GM12878 (cell line): ENCODE measurements around the gene FALEC. TPM values are rescaled to one million over a fixed set of nuclear protein-coding genes. Genes with fewer than 3 reads are reported as not detected.

ENCODE experiments used
- BHLHE40 ChIP-seq, 2 experiments: fragments of 450-650 bp in 1 of 2; IDR thresholded peaks; 2 replicates each; pipeline ENCODE4 v1.6.1; 2011 to 2017; ENCODE audit warnings: low read depth in 2 of 2, borderline replicate concordance in 1 of 2, improper control_type of control experiment in 1 of 2, low read length in 1 of 2, mild to moderate bottlenecking in 1 of 2
- CHD1 ChIP-seq: IDR thresholded peaks from 2 replicates; pipeline ENCODE4 v1.6.1; 2012; ENCODE audit warnings: low read depth, low read length, improper control_type of control experiment
- CREB1 ChIP-seq: IDR thresholded peaks from 2 replicates; pipeline ENCODE4 v1.6.1; 2012; ENCODE audit warnings: low read depth, mild to moderate bottlenecking, inconsistent platforms
- ETV6 ChIP-seq, 2 experiments: fragments of 450-650 bp in 1 of 2; IDR thresholded peaks in 1 of 2; conservative IDR thresholded peaks in 1 of 2; 2 replicates each; pipeline ENCODE4 v1.6.1; 2014; ENCODE audit warnings: antibody characterized with exemption in 1 of 2, borderline replicate concordance in 1 of 2, low read depth in 1 of 2, mild to moderate bottlenecking in 1 of 2, moderate library complexity in 1 of 2
- FOXK2 ChIP-seq: fragments of 450-650 bp; IDR thresholded peaks from 2 replicates; pipeline ENCODE4 v1.6.1; 2017; ENCODE audit warnings: mild to moderate bottlenecking, moderate library complexity
- HDAC2 ChIP-seq: fragments of 200-600 bp; sonication (generic); IDR thresholded peaks from 2 replicates; pipeline ENCODE4 v1.6.1; 2017
- IKZF1 ChIP-seq: fragments of 450-650 bp; conservative IDR thresholded peaks from 2 replicates; pipeline ENCODE4 v1.6.1; 2017; ENCODE audit warnings: antibody characterized with exemption, mild to moderate bottlenecking
- IKZF2 ChIP-seq, 2 experiments: fragments of 450-650 bp; IDR thresholded peaks; 2 replicates each; pipeline ENCODE4 v1.6.1; 2017; ENCODE audit warnings: mild to moderate bottlenecking in 2 of 2, moderate library complexity in 2 of 2
- IRF4 ChIP-seq: IDR thresholded peaks from 2 replicates; pipeline ENCODE4 v1.6.1; 2011; ENCODE audit warnings: low read depth, low read length
- JUND ChIP-seq: IDR thresholded peaks from 2 replicates; pipeline ENCODE4 v1.6.1; 2012; ENCODE audit warnings: low read depth, mild to moderate bottlenecking, low read length, improper control_type of control experiment, moderate library complexity
- LARP7 ChIP-seq: fragments of 450-650 bp; IDR thresholded peaks from 2 replicates; pipeline ENCODE4 v1.6.1; 2017; ENCODE audit warnings: mild to moderate bottlenecking
- MEF2A ChIP-seq: IDR thresholded peaks from 2 replicates; pipeline ENCODE4 v1.6.1; 2011; ENCODE audit warnings: low read depth, mild to moderate bottlenecking, low read length, moderate library complexity; ENCODE audit not compliant: insufficient read depth
- NR2F1 ChIP-seq: fragments of 450-650 bp; conservative IDR thresholded peaks from 2 replicates; pipeline ENCODE4 v1.6.1; 2017; ENCODE audit warnings: mild to moderate bottlenecking
- PAX8 ChIP-seq: fragments of 450-650 bp; IDR thresholded peaks from 2 replicates; pipeline ENCODE4 v1.6.1; 2017; ENCODE audit warnings: mild to moderate bottlenecking, moderate library complexity
- PRDM15 ChIP-seq: fragments of 450-650 bp; formaldehyde crosslinking; IDR thresholded peaks from 2 replicates; pipeline ENCODE4 v1.4.0; 2020; ENCODE audit warnings: mild to moderate bottlenecking, moderate library complexity
- RB1 ChIP-seq: fragments of 450-650 bp; formaldehyde crosslinking; IDR thresholded peaks from 2 replicates; pipeline ENCODE4 v1.6.1; 2017; ENCODE audit warnings: mild to moderate bottlenecking, borderline replicate concordance
- SKIL ChIP-seq: fragments of 450-650 bp; IDR thresholded peaks from 2 replicates; pipeline ENCODE4 v1.6.1; 2017; ENCODE audit warnings: mild to moderate bottlenecking, low read depth, inconsistent platforms; ENCODE audit not compliant: poor library complexity, severe bottlenecking
- STAT3 ChIP-seq: IDR thresholded peaks from 2 replicates; pipeline ENCODE4 v1.6.1; 2011; ENCODE audit warnings: low read depth, low read length, improper control_type of control experiment
- TBL1XR1 ChIP-seq: IDR thresholded peaks from 2 replicates; pipeline ENCODE4 v1.6.1; 2012; ENCODE audit warnings: low read depth, low read length, improper control_type of control experiment
- TCF7 ChIP-seq: IDR thresholded peaks from 2 replicates; pipeline ENCODE4 v1.6.1; 2014; ENCODE audit warnings: antibody characterized with exemption, borderline replicate concordance
- YY1 ChIP-seq: IDR thresholded peaks from 2 replicates; pipeline ENCODE4 v1.6.1; 2011; ENCODE audit warnings: low read depth, mild to moderate bottlenecking, low read length
- ZBTB33 ChIP-seq: fragments of 450-650 bp; IDR thresholded peaks from 2 replicates; pipeline ENCODE4 v1.6.1; 2017; ENCODE audit warnings: mild to moderate bottlenecking
- ZZZ3 ChIP-seq: IDR thresholded peaks from 2 replicates; pipeline ENCODE4 v1.6.1; 2011; ENCODE audit warnings: low read depth; ENCODE audit not compliant: control insufficient read depth, insufficient read length
- polyA plus RNA-seq, 11 experiments: library from polyadenylated mRNA; depleted of rRNA in 4 of 11; unstranded in 6 of 11; stranded (reverse) in 5 of 11; fragments of >200 nt; fragmentation: Nextera tagmentation in 4 of 11; fragmentation: Illumina TruSeq in 1 of 11; extraction: Ambion mirVana in 4 of 11; extraction: Trizol in 1 of 11; gene quantifications; 1 replicate in 1 of 11; 2 replicates in 10 of 11; pipeline versions ENCODE4 v1.2.1 to v1.2.3, GENCODE V29; 2011 to 2016; ENCODE audit warnings: inconsistent platforms in 2 of 11, missing spikeins in 2 of 11, low read depth in 1 of 11
- total RNA-seq, 4 experiments: library from RNA; depleted of rRNA in 3 of 4; stranded (reverse); fragments of >200 nt in 3 of 4; fragmentation: Illumina TruSeq in 1 of 4; extraction: Trizol in 1 of 4; gene quantifications; 2 replicates each; pipeline versions ENCODE4 v1.2.1 to v1.2.3, GENCODE V29; 2013 to 2021

Gene FALEC
- total and polyA plus RNA-seq, 10 of the 15 experiments (the other 5 are each of a cell fraction or from before 2014, with no cell fraction given): 0.21 to 0.71 (median 0.32) TPM; not detected in 3

GRCh38 chr1:150567717-150568593 is 52.4 kb downstream of the FALEC start (continued):
- no peak for TF ChIP-seq ETV6 (conservative IDR thresholded peaks at IDR 0.05 in 1 of 2, IDR thresholded peaks at IDR 0.05 in 1 of 2; ENCODE audit: borderline replicate concordance in 1 of 2, low read depth in 1 of 2)
- TF ChIP-seq HDAC2: peak; percentile 18; the same call in 1 of the 2 replicates
- TF ChIP-seq CHD1: no peak
- TF ChIP-seq STAT3: no peak
- TF ChIP-seq CREB1: no peak
- TF ChIP-seq RB1: 0 out of 2 replicates have a peak, but pooled peaks have one; percentile 12
- TF ChIP-seq IKZF2 (IDR thresholded peaks at IDR 0.05): peak in 1 of 2 experiments; percentile 77; a peak in 2 of 4 replicates
- no peak for TF ChIP-seq ZZZ3
- no peak for TF ChIP-seq PAX8
- TF ChIP-seq IKZF1: peak; percentile 79
- no peak for TF ChIP-seq PRDM15
- TF ChIP-seq TCF7: no peak
- 0 out of 2 replicates have a peak, but pooled peaks have one; percentile 5 for TF ChIP-seq ZBTB33
- no peak for TF ChIP-seq NR2F1
- no peak for TF ChIP-seq MEF2A
- TF ChIP-seq SKIL: no peak
- peak; percentile 35; the same call in 1 of the 2 replicates for TF ChIP-seq IRF4
- TF ChIP-seq LARP7: no peak; the same call in 1 of the 2 replicates
- no peak for TF ChIP-seq TBL1XR1
- no peak; a peak in 1 of 4 replicates for TF ChIP-seq BHLHE40 (IDR thresholded peaks at IDR 0.05; ENCODE audit: borderline replicate concordance in 1 of 2, low read depth in 2 of 2, low read length in 1 of 2)
- no peak for TF ChIP-seq FOXK2
- TF ChIP-seq YY1: peak; percentile 10; the same call in 1 of the 2 replicates
- no peak for TF ChIP-seq JUND
